ACC112 (cell line): ENCODE results near the gene EHBP1.

Source experiments
- H2AFZ ChIP-seq: fragments of 200-600 bp; sonication (generic); one replicate; pipeline ENCODE4 v1.6.0; 2017; ENCODE audit warnings: antibody characterized with exemption, low read length; ENCODE audit not compliant: unreplicated experiment
- H3K27ac ChIP-seq: fragments of 200-600 bp; sonication (generic); 2 replicates; pipeline ENCODE4 v1.5.1; 2014; ENCODE audit warnings: low read depth, mild to moderate bottlenecking, antibody characterized with exemption, low read length, moderate library complexity
- H3K27me3 ChIP-seq: fragments of 200-600 bp; sonication (generic); 2 replicates; pipeline ENCODE4 v1.6.1; 2014; ENCODE audit warnings: mild to moderate bottlenecking, antibody characterized with exemption, low read length, moderate library complexity, mixed read lengths; ENCODE audit not compliant: insufficient read depth
- H3K36me3 ChIP-seq: fragments of 200-600 bp; sonication (generic); 2 replicates; pipeline ENCODE4 v1.6.1; 2016; ENCODE audit warnings: mild to moderate bottlenecking, antibody characterized with exemption, low read length, moderate library complexity, mixed read lengths; ENCODE audit not compliant: insufficient read depth
- H3K4me1 ChIP-seq: fragments of 200-600 bp; sonication (generic); one replicate; pipeline ENCODE4 v1.6.1; 2016; ENCODE audit warnings: low read length, mixed read lengths; ENCODE audit not compliant: insufficient read depth, unreplicated experiment, control insufficient read depth
- H3K4me3 ChIP-seq: fragments of 200-600 bp; sonication (generic); 2 replicates; pipeline ENCODE4 v1.5.1; 2014; ENCODE audit warnings: mild to moderate bottlenecking, low read depth, low read length
- H3K79me2 ChIP-seq: fragments of 200-600 bp; sonication (generic); one replicate; pipeline ENCODE4 v1.6.0; 2016; ENCODE audit warnings: low read length; ENCODE audit not compliant: control insufficient read depth, unreplicated experiment, insufficient read depth

Gene EHBP1

GRCh38 chr2:62783679-62784078 is 78.2 kb downstream of the EHBP1 start:
- Histone ChIP-seq H3K27ac (no peak overlapping the region), H3K79me2 (peaks cover 30% of the 10 kb centered on the region), H3K27me3 (no peaks in the 10 kb centered on the region), H3K4me3 (no peak overlapping the region), H2AFZ (no peak overlapping the region), H3K4me1 (peaks cover 22% of the 10 kb centered on the region), H3K36me3 (peaks cover 5% of the 10 kb centered on the region)

GRCh38 chr2:62784341-62784740 is 78.8 kb downstream of the EHBP1 start:
- H3K36me3 ChIP-seq, result peaks cover 5% of the 10 kb centered on the region
- H3K27ac ChIP-seq, result no peak overlapping the region
- no peak overlapping the region for H3K4me3 ChIP-seq
- H2AFZ ChIP-seq, result no peak overlapping the region
- H3K4me1 ChIP-seq, result peaks cover 28% of the 10 kb centered on the region
- peaks cover 32% of the 10 kb centered on the region for H3K79me2 ChIP-seq
- H3K27me3 ChIP-seq, result no peaks in the 10 kb centered on the region

- Histone ChIP-seq H3K36me3 (peaks cover 5% of the 10 kb centered on the region), H2AFZ (no peak overlapping the region), H3K4me3 (no peak overlapping the region), H3K4me1 (peaks cover 37% of the 10 kb centered on the region), H3K79me2 (peaks cover 39% of the 10 kb centered on the region), H3K27ac (no peak overlapping the region), H3K27me3 (no peaks in the 10 kb centered on the region)
Measured at GRCh38 chr2:62785216-62785615, 79.7 kb downstream of the EHBP1 start.

GRCh38 chr2:62785810-62786597 is 80.5 kb downstream of the EHBP1 start:
- Histone ChIP-seq H3K79me2 (peaks cover 42% of the 10 kb centered on the region), H3K27me3 (no peaks in the 10 kb centered on the region), H3K4me1 (peaks cover 42% of the 10 kb centered on the region), H3K4me3 (no peak overlapping the region), H2AFZ (no peak overlapping the region), H3K27ac (no peak overlapping the region), H3K36me3 (peaks cover 5% of the 10 kb centered on the region)

GRCh38 chr2:62787386-62787785 is 81.9 kb downstream of the EHBP1 start:
- H3K27ac ChIP-seq, result no peak overlapping the region
- peaks cover 42% of the 10 kb centered on the region for H3K4me1 ChIP-seq
- peaks cover 50% of the 10 kb centered on the region for H3K79me2 ChIP-seq
- H3K4me3 ChIP-seq, result no peak overlapping the region
- H2AFZ ChIP-seq, result no peak overlapping the region
- no peaks in the 10 kb centered on the region for H3K27me3 ChIP-seq
- no peaks in the 10 kb centered on the region for H3K36me3 ChIP-seq

- Histone ChIP-seq H3K27ac (no peak overlapping the region), H3K4me3 (no peak overlapping the region), H3K79me2 (peaks cover 55% of the 10 kb centered on the region), H3K27me3 (no peaks in the 10 kb centered on the region), H3K36me3 (no peaks in the 10 kb centered on the region), H2AFZ (no peak overlapping the region), H3K4me1 (peaks cover 50% of the 10 kb centered on the region)
Measured at GRCh38 chr2:62789518-62789917, 84.0 kb downstream of the EHBP1 start.

- Histone ChIP-seq H3K27ac (no peak overlapping the region), H3K4me1 (peaks cover 50% of the 10 kb centered on the region), H3K27me3 (no peaks in the 10 kb centered on the region), H2AFZ (no peak overlapping the region), H3K79me2 (peaks cover 55% of the 10 kb centered on the region), H3K4me3 (no peak overlapping the region), H3K36me3 (no peaks in the 10 kb centered on the region)
Measured at GRCh38 chr2:62789918-62790317, 84.4 kb downstream of the EHBP1 start.

GRCh38 chr2:62792408-62792807 is 86.9 kb downstream of the EHBP1 start:
- H3K4me1 ChIP-seq, result peaks cover 39% of the 10 kb centered on the region
- H2AFZ ChIP-seq, result no peak overlapping the region
- H3K27ac ChIP-seq, result no peak overlapping the region
- H3K27me3 ChIP-seq, result no peaks in the 10 kb centered on the region
- no peaks in the 10 kb centered on the region for H3K36me3 ChIP-seq
- peaks cover 53% of the 10 kb centered on the region for H3K79me2 ChIP-seq
- H3K4me3 ChIP-seq, result no peak overlapping the region

GRCh38 chr2:62793213-62793612 is 87.7 kb downstream of the EHBP1 start:
- no peak overlapping the region for H2AFZ ChIP-seq
- H3K79me2 ChIP-seq, result peaks cover 45% of the 10 kb centered on the region
- H3K4me3 ChIP-seq, result no peak overlapping the region
- H3K4me1 ChIP-seq, result peaks cover 36% of the 10 kb centered on the region
- H3K27me3 ChIP-seq, result no peaks in the 10 kb centered on the region
- H3K36me3 ChIP-seq, result no peaks in the 10 kb centered on the region
- H3K27ac ChIP-seq, result no peak overlapping the region

GRCh38 chr2:62794791-62795190 is 89.3 kb downstream of the EHBP1 start:
- Histone ChIP-seq H3K4me3 (no peak overlapping the region), H2AFZ (no peak overlapping the region), H3K27me3 (no peaks in the 10 kb centered on the region), H3K4me1 (peaks cover 25% of the 10 kb centered on the region), H3K27ac (no peak overlapping the region), H3K36me3 (no peaks in the 10 kb centered on the region), H3K79me2 (peaks cover 33% of the 10 kb centered on the region)

- peaks cover 19% of the 10 kb centered on the region for H3K4me1 ChIP-seq
- no peak overlapping the region for H3K27ac ChIP-seq
- no peaks in the 10 kb centered on the region for H3K36me3 ChIP-seq
- no peak overlapping the region for H3K4me3 ChIP-seq
- no peaks in the 10 kb centered on the region for H3K27me3 ChIP-seq
- peaks cover 28% of the 10 kb centered on the region for H3K79me2 ChIP-seq
- H2AFZ ChIP-seq, result no peak overlapping the region
Measured at GRCh38 chr2:62795341-62795740, 89.8 kb downstream of the EHBP1 start.
